GM19240 (cell line): ENCODE measurements around the gene DEPP1.

ENCODE experiments used
- DNase-seq: peaks from one replicate; pipeline ENCODE4 v3.0.0; 2011; ENCODE audit warnings: low spot score; ENCODE audit not compliant: insufficient read length

DEPP1 gene

DNA sequence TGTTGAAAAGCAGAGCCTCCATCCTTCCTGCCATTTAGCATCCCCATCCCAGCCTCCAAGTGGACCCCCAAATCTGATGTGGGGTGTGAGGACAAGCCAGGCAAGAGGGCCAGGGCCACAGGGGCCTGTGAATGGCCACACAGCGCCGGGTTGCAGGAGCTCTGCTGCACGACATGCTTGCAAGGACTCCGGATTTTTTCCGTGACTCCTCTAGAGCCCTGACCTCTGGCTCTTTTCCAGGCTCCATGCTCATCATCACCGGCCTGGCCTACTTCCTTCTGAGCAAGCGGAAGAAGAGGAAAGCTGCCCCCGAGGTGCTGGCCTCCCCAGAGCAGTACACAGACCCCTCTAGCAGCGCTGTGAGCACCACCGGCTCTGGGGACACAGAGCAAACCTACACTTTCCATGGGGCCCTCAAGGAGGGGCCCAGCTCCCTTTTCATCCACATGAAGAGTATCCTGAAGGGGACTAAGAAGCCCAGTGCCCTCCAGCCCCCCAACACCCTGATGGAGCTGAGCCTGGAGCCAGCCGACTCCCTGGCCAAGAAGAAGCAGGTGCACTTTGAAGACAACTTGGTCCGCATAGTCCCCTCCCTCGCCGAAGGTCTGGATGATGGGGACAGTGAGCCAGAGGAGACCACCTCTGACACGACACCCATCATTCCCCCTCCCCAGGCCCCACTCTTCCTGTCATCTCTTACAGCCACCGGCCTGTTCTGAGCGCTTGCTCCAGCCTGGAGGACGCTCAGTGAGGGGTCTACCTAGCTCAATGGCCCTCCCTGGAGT, 44.0 kb downstream of the DEPP1 start:
- DNase-seq = no peak

DNA sequence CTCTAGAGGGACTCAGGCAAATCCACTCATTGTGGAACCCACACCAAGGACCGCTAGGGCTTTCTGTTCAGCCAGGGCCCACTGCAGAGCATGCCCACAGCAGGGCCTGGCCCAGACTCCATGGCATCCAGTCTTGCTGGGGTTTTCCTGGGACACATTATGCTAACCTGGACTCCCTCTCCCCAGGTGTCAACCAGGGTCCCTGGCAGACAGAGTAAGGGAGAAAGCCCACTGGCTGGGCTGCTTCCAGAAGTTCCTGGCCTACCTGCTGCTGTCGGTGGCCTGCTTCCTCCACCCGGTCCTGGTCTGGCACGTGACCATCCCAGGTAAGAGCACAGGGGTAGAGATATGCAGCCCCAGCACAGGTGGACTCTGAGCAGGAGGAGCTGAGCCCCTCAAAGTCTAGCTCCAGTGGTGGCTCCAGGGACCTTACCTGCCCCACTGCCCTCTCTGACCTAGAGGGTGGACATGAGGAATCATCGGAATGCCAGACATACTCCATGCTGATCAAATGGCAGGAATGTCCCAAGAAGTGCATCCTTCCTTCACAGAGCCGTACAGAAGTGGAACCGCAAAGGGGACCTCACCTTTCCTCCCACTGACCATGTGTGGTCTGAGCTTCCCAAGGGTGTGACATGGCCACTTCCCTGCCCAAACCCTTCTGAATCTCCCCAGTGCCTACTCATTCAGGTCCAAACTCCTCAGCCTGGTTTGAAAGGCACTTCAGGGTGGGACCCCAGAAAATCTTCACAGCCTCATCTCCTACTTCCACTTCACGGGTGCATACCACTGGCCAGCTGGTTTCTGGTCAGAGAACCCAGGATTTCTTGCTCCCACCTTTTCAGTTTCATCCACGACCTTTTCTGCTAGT, 44.9 kb downstream of the DEPP1 start:
- no peak for DNase-seq

DNA sequence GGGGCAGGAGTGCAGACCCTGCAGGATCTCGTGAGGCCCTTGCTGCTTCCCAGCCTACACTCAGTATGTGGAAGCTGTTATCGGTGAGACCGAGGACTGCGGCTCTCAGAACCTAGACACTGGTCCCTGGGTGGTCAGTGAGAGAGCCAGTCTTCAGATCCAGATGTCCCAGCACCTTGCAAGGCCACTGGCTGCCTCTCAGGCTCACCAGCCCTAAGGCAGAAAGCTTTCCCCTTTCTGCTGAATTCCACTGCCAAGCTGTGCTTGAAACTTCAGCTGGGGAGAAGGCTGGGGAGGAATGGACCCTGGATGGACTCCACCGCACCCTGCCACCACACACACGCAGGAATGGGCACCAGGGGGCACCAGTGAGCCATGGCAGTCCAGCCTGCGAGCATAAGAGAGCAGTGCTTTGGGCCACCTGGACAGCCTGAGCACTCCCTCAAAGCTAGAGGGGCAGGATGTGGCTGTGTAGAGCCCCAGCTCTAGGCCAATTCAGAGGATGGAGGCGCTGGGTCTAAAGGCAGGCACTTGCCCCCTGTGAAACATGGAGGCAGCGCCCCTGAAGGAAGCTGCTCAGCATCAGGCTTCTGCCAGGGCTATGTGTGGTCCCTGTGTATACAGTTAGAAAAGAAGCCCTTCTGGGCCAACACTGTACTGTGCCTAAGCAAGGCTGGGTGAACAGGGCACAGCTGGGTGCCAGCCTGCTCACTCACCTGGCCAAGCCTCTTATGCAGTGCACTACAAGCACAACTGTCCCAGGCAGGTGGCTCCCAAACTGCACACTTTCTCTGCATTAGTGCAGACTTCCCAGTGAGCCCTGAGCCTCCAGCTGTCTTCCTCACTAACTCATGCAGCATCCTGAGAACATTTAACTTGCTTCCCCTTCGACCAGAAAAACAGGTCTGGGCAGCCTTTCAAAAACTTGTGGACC, 45.8 kb downstream of the DEPP1 start:
- peak; percentile 63 for DNase-seq

DNA sequence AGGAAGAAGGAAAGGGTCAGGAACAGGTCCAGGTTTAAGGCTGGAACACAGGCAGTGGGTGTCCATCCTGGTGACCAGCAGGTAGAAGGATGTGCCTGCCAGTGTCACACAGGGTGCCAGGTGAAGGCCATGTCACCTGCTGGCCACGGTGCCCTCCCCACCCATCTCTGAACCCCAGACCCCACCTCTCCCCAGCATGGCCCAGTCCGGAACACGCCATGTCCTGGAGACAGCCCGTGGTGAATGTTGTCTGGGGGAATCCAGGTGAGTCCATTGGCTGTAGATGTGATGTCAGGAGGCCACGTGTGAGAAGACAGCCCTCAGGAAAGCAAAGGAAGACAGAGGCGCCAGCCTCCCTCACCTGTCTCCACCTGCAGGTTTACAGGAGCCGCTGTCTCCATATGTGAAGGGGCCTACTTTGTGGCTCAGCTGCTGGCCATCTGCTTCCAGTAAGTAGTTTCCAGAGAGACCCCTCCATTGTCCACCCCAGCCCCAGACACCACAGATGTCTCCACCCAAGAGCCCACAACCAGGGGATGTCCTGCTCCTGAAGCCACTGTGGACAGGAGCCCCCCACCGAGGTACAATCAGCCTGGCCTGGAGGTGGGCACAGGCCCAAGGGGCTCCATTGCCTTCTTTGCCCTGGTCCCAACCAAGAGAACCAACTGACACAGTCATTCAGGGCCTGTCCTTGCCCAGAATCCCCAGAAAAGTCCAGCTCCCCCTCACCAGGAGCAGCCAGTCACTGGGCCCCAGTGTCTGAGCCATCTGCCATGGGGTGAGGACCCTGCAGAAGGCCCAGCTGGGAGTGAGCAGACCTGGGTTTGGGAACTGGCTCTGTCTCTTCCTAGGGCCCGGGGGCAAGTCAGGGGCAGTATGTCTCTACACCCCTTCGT, 46.7 kb downstream of the DEPP1 start:
- no peak for DNase-seq

DNA sequence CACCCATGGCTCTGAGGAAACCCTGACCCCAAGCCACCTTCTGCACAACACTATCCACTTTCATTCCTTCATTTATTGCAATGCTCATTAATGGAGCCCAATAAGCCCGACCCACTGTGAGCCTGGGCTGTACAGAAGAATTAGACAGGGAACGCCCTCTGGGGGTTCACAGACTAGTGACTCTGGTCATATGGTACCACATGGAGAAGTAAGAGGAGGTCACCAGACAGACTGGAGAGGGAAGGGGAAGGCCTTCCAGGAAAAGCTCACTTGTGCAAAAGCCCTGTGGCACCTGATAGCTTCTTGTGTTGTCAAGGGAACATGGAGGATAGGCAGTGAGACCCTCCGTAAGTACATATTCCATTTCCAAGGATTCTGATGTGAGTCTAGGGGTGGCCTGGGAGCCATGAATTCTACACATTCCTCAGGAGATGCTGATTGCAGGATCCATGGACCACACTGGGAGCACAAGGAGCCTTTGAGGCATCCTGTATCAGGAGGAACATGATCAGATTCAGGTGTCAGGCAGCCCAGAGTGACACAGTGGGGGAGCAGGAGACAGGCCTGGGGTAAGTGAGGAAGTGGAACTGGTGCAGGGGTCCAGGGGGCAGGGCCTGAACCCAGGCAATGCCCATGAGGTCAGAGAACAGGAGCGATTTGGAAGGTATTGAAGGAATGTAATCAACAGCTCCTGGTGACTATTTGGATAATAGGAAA, 47.5 kb downstream of the DEPP1 start:
- no peak for DNase-seq

DNA sequence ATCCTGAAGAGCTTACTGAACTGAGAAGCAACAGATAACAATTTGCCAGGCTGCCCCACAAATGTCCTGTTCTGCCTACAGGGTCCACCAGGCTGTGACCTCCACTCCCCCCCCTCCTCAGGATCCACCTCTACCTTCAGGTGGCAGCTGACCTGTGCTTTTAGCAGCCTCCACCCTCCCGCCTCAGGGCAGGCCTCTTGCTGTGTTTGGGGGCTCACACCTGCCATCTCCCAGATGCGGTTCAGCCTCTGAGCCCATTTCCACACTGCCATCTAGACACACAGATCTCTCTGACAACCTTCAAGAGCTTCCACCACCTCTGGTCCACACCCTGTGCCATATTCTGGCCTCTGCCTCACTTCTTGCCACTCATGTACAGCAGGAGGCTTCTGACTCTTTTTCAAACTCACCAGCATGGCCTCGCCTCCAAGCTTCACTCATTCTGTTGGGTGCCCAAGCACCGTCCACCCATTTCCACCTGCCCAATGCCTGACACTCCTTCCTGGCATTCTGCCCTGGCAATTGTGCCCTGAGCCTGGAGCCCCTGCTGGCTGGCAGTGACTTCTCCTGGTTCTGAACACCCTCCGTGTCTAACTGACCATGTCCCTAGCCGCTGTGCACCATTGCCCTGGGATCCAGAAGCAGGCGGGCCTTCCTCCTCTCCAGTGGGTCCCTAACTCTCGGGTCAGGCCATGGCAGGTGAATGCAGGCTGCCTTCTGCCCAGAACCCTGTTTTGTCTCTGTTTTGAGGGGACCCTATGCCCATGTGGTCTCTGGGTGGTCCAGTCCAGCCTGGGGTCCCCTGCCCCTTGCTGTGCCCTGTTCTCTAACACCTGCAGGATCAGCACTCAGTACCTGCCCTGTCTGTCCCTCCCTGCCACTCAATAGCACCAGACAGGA, 49.0 kb downstream of the DEPP1 start:
- no peak for DNase-seq

DNA sequence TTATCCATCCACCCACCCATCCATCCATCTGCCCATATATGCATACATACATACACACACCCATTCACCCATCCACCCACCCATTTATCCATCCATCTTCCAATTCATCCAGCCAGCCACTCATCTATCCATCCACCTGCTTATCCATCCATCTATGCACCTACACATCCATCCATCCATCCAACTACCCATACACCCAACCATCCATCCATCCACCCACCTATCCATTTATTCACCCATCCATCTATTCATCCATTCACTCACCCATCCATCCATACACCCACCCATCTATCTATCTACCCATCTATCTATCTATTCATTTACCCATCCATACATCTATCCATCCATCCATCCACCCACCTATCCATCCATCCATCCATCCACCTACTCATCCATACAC, 50.1 kb downstream of the DEPP1 start:
- DNase-seq = no peak

DNA sequence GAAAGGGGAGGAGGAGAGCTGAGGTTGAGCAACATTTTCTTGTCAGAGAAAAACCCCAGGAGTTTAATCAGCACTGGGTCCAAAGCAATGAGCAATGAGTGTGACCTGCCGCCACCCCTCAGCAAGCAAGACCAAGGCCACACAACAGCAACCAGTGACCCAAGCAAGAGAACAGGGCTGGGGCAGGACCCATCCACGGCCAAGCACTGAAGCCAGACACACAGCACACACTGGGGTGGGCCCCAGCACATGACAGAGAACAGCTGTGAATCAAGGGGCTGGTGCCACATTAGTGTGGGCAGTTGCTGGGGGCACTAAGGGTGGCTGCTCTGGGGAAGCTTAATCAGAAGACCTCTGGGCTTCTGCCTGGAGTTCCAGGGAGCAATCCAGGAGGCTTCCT, 51.3 kb downstream of the DEPP1 start:
- DNase-seq = no peak

DNA sequence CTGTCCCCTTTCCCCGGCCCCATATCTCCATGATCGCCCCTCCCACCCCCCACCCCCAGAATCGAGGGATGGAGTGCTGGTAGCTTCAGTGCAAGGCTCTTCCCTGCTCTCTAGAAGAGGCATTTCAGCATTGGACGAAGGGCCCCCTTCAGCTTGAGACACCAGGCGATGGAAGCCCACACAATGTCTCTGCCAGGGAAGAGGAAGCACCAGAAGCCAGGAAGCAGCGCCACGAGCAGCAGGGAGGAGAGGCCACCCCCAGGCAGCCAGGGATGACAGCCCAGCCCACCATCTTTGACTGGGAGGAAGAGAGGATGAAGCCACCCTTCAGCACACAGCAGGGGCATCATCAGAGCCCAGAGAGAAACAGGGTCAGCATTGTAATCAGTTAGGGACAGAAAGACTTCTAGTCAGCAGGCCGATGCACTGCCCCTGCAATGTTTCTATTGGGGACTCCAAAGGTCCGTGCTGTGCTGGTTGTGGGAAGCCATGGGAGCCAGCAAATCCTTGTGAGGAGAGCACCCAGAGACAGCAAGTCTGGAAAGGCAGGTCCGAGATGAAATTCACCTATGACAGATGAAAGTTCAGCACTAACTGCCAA, 51.8 kb downstream of the DEPP1 start:
- no peak for DNase-seq
